PFSK-1 (cell line): ENCODE results near the gene CTNNA3.

Experiments used
- FOXP2 ChIP-seq: optimal IDR thresholded peaks from 2 replicates; pipeline ENCODE3; 2011; ENCODE audit warnings: borderline replicate concordance, control low read depth, inconsistent platforms; ENCODE audit not compliant: insufficient read depth; ENCODE audit errors: extremely low read length, extremely low read depth
- POLR2AphosphoS5 ChIP-seq: IDR thresholded peaks from 2 replicates; pipeline ENCODE4 v1.6.1; 2012; ENCODE audit warnings: low read depth, mild to moderate bottlenecking, control low read depth, low read length, moderate library complexity
- REST ChIP-seq, 2 experiments: IDR thresholded peaks; 2 replicates each; pipeline versions ENCODE4 v1.6.1 to v1.8.0; 2011 to 2012; ENCODE audit warnings: low read depth in 2 of 2, low read length in 2 of 2, control low read depth in 1 of 2, inconsistent platforms in 1 of 2, mild to moderate bottlenecking in 1 of 2, moderate library complexity in 1 of 2; ENCODE audit not compliant: insufficient read depth in 1 of 2
- SIN3A ChIP-seq: IDR thresholded peaks from 2 replicates; pipeline ENCODE4 v1.6.1; 2012; ENCODE audit warnings: mild to moderate bottlenecking, low read length, moderate library complexity, borderline replicate concordance; ENCODE audit not compliant: insufficient read depth
- TAF1 ChIP-seq: IDR thresholded peaks from 2 replicates; pipeline ENCODE4 v1.6.1; 2012; ENCODE audit warnings: low read length, control low read depth, borderline replicate concordance; ENCODE audit not compliant: insufficient read depth

The CTNNA3 gene

GRCh38 chr10:66455304-66455703 lies 1240.7 kb downstream of the CTNNA3 start:
- TF ChIP-seq FOXP2: no peak
- TF ChIP-seq SIN3A: no peak
- TF ChIP-seq REST (IDR thresholded peaks at IDR 0.05; ENCODE audit: insufficient read depth in 1 of 2, low read depth in 2 of 2, low read length in 2 of 2): no peak
- no peak for TF ChIP-seq TAF1
- TF ChIP-seq POLR2AphosphoS5: no peak

- TF ChIP-seq SIN3A: no peak
- TF ChIP-seq FOXP2: no peak
- no peak for TF ChIP-seq POLR2AphosphoS5
- no peak for TF ChIP-seq TAF1
Observed at GRCh38 chr10:66440568-66440967, 1255.4 kb downstream of the CTNNA3 start.

GRCh38 chr10:66414943-66415342 lies 1281.1 kb downstream of the CTNNA3 start:
- TF ChIP-seq TAF1 (no peak), POLR2AphosphoS5 (no peak)

- no peak for TF ChIP-seq REST (IDR thresholded peaks at IDR 0.05; ENCODE audit: insufficient read depth in 1 of 2, low read depth in 2 of 2, low read length in 2 of 2)
- no peak for TF ChIP-seq POLR2AphosphoS5
- no peak for TF ChIP-seq FOXP2
- TF ChIP-seq SIN3A: no peak
- TF ChIP-seq TAF1: no peak
Observed at GRCh38 chr10:66405566-66405965, 1290.4 kb downstream of the CTNNA3 start.

- no peak for TF ChIP-seq FOXP2
- TF ChIP-seq POLR2AphosphoS5: no peak
- TF ChIP-seq REST (IDR thresholded peaks at IDR 0.05; ENCODE audit: insufficient read depth in 1 of 2, low read depth in 2 of 2, low read length in 2 of 2): no peak
- TF ChIP-seq SIN3A: no peak
- no peak for TF ChIP-seq TAF1
Observed at GRCh38 chr10:66398669-66399068, 1297.3 kb downstream of the CTNNA3 start.

- no peak for TF ChIP-seq FOXP2
- TF ChIP-seq TAF1: no peak
Observed at GRCh38 chr10:66394342-66395063, 1301.5 kb downstream of the CTNNA3 start.

GRCh38 chr10:66390926-66391325 lies 1305.1 kb downstream of the CTNNA3 start:
- no peak for TF ChIP-seq SIN3A
- no peak for TF ChIP-seq REST (IDR thresholded peaks at IDR 0.05; ENCODE audit: insufficient read depth in 1 of 2, low read depth in 2 of 2, low read length in 2 of 2)
- no peak for TF ChIP-seq POLR2AphosphoS5
- TF ChIP-seq FOXP2: no peak
- no peak for TF ChIP-seq TAF1
